MM.1S (cell line): ENCODE results near the gene TBC1D9B.

Experiments
- DNase-seq: peaks from one replicate; pipeline ENCODE4 v3.0.0-alpha.2; 2015
- H2AFZ ChIP-seq: fragments of 300-600 bp; sonication (generic); 2 replicates; pipeline ENCODE4 v1.6.0; 2016; ENCODE audit warnings: antibody characterized with exemption, low read length
- H3F3A ChIP-seq: fragments of 300-600 bp; sonication (generic); 2 replicates; pipeline ENCODE4 v1.6.1; 2016; ENCODE audit warnings: mild to moderate bottlenecking, antibody characterized with exemption, low read length, moderate library complexity, mixed read lengths; ENCODE audit not compliant: insufficient read depth
- H3K27ac ChIP-seq: fragments of 300-600 bp; sonication (generic); 2 replicates; pipeline ENCODE4 v1.5.1; 2016; ENCODE audit warnings: mild to moderate bottlenecking, low read length
- H3K27me3 ChIP-seq: fragments of 300-600 bp; sonication (generic); replicated peaks from 2 replicates; pipeline ENCODE4 v1.6.0; 2016; ENCODE audit warnings: low read length; ENCODE audit not compliant: insufficient read depth
- H3K36me3 ChIP-seq: fragments of 300-600 bp; sonication (generic); replicated peaks from 2 replicates; pipeline ENCODE4 v1.6.1; 2016; ENCODE audit warnings: mild to moderate bottlenecking, low read length, mixed read lengths; ENCODE audit not compliant: insufficient read depth
- H3K4me1 ChIP-seq: fragments of 300-600 bp; sonication (generic); 2 replicates; pipeline ENCODE4 v1.6.1; 2016; ENCODE audit warnings: low read length, mixed read lengths
- H3K4me2 ChIP-seq: fragments of 300-600 bp; sonication (generic); 2 replicates; pipeline ENCODE4 v1.6.0; 2016; ENCODE audit warnings: low read depth, low read length
- H3K4me3 ChIP-seq: fragments of 300-600 bp; sonication (generic); 2 replicates; pipeline ENCODE4 v1.5.1; 2016; ENCODE audit warnings: low read length, mixed read lengths
- H3K79me2 ChIP-seq: fragments of 300-600 bp; sonication (generic); 2 replicates; pipeline ENCODE4 v1.6.1; 2016; ENCODE audit warnings: mixed run types, low read length, mixed read lengths
- H3K9ac ChIP-seq: fragments of 300-600 bp; sonication (generic); 2 replicates; pipeline ENCODE4 v1.6.1; 2016; ENCODE audit warnings: low read length, mixed read lengths
- H3K9me2 ChIP-seq: fragments of 300-600 bp; sonication (generic); replicated peaks from 2 replicates; pipeline ENCODE4 v1.6.1; 2016; ENCODE audit warnings: mild to moderate bottlenecking, low read length, mixed read lengths; ENCODE audit not compliant: insufficient read depth
- H3K9me3 ChIP-seq: fragments of 300-600 bp; sonication (generic); replicated peaks from 2 replicates; pipeline ENCODE4 v1.6.1; 2016; ENCODE audit warnings: mild to moderate bottlenecking, low read length, mixed read lengths; ENCODE audit not compliant: insufficient read depth
- H4K20me1 ChIP-seq: fragments of 300-600 bp; sonication (generic); 2 replicates; pipeline ENCODE4 v1.6.1; 2016; ENCODE audit warnings: mild to moderate bottlenecking, low read length, moderate library complexity, mixed read lengths; ENCODE audit not compliant: insufficient read depth
- CTCF ChIP-seq: fragments of 300-600 bp; sonication (generic); IDR thresholded peaks from 2 replicates; pipeline ENCODE4 v1.5.1; 2016; ENCODE audit warnings: antibody characterized with exemption, low read length, mixed read lengths
- EZH2 ChIP-seq: fragments of 300-600 bp; sonication (generic); optimal IDR thresholded peaks from 2 replicates; pipeline ENCODE3; 2017; ENCODE audit warnings: low read depth, mild to moderate bottlenecking, antibody characterized with exemption, low read length, mixed read lengths
- EZH2phosphoT487 ChIP-seq: fragments of 300-600 bp; sonication (generic); IDR thresholded peaks from 2 replicates; pipeline ENCODE4 v1.6.1; 2018; ENCODE audit warnings: antibody characterized with exemption, low read length

The TBC1D9B gene

GRCh38 chr5:179900206-179900605, 7.5 kb downstream of the TBC1D9B start:
- TF ChIP-seq EZH2 (no peak), EZH2phosphoT487 (no peak), CTCF (no peak)
- no peaks in the 10 kb centered on the region for H4K20me1 ChIP-seq

GRCh38 chr5:179895861-179896260, 11.8 kb downstream of the TBC1D9B start:
- Histone ChIP-seq H3K4me3 (no peak overlapping the region), H3F3A (no peaks in the 10 kb centered on the region), H3K4me2 (no peak overlapping the region), H3K27me3 (no peaks in the 10 kb centered on the region), H3K27ac (no peak overlapping the region), H3K9ac (no peak overlapping the region), H2AFZ (no peak overlapping the region), H3K79me2 (no peaks in the 10 kb centered on the region), H3K9me3 (no peaks in the 10 kb centered on the region), H3K9me2 (no peaks in the 10 kb centered on the region), H4K20me1 (no peaks in the 10 kb centered on the region), H3K36me3 (0 out of 2 replicates have a peak, but pooled peaks cover 5% of the 10 kb centered on the region), H3K4me1 (no peaks in the 10 kb centered on the region)
- TF ChIP-seq EZH2 (no peak), CTCF (no peak), EZH2phosphoT487 (no peak)
- DNase-seq, result no peak

More at GRCh38 chr5:179900206-179900605, 7.5 kb downstream of the TBC1D9B start:
- H3K4me1 ChIP-seq, result no peaks in the 10 kb centered on the region
- H3K36me3 ChIP-seq, result 0 out of 2 replicates have a peak, but pooled peaks cover 5% of the 10 kb centered on the region
- no peak for DNase-seq
- H3K27me3 ChIP-seq, result no peaks in the 10 kb centered on the region
- no peak overlapping the region for H3K4me2 ChIP-seq
- no peaks in the 10 kb centered on the region for H3F3A ChIP-seq
- H3K79me2 ChIP-seq, result no peaks in the 10 kb centered on the region
- H3K9me2 ChIP-seq, result no peaks in the 10 kb centered on the region
- no peak overlapping the region for H3K27ac ChIP-seq
- no peak overlapping the region for H3K9ac ChIP-seq
- H3K9me3 ChIP-seq, result no peaks in the 10 kb centered on the region
- no peak overlapping the region for H3K4me3 ChIP-seq
- no peak overlapping the region for H2AFZ ChIP-seq

DNA sequence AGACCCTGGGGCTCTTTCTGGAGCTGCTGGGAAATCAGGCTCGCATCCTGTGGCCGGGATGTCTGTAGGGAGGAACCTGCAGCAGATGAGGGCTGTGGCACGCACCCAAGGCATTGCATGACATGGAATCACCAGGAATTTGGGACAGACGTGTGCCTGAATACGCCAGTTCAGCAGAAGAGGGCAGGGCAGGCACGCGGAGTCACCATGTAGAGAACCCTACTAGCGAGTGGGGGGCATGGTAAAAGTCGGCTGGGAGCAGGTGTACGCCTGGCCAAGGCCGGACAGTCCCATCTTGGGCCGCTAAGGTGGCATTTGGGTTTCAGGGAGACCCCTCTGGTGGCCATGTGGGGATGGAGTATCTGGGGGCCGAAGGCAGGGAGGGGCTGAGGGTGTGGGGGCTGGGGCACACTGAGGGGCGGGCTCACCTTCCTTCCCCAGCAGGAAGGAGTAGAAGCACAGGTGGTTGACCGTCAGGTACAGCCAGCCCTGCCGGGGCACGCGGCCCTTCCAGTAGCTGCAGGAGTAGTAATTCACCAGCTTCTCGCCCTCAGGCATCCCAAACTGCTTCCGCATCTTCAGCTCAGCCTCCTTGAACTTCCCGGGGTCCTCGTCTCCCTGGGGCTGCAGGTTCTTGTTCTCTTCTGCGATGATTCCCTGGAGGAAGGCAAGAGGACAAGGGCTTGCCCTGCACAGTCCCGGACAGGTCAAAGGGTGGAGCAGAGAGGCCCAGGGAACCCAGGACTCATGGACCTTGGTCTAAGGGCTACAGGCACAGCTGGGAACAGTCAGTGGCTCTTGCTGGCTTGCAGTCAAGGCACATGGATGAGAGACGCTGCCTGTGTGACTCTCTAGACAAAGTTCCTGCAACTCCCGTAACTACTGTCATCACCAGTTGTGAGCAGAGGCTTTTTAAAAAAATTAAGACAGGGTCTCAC, 13.5 kb downstream of the TBC1D9B start:
- TF ChIP-seq CTCF (no peak), EZH2phosphoT487 (no peak), EZH2 (no peak)
- Histone ChIP-seq H3K27me3 (no peaks in the 10 kb centered on the region), H3K27ac (no peak overlapping the region), H3K4me2 (no peak overlapping the region), H3K36me3 (0 out of 2 replicates have a peak, but pooled peaks cover 5% of the 10 kb centered on the region), H3K9me3 (no peaks in the 10 kb centered on the region), H4K20me1 (no peaks in the 10 kb centered on the region), H2AFZ (no peak overlapping the region), H3K4me3 (no peak overlapping the region), H3K9ac (no peak overlapping the region), H3K4me1 (no peaks in the 10 kb centered on the region), H3K79me2 (no peaks in the 10 kb centered on the region), H3K9me2 (no peaks in the 10 kb centered on the region), H3F3A (no peaks in the 10 kb centered on the region)
- no peak for DNase-seq
